OCI-LY7 (cell line): ENCODE results near the gene BIRC2. TPM values are rescaled to one million over a fixed set of nuclear protein-coding genes. Genes with fewer than 3 reads are reported as not detected.

Experiments
- BruUV-seq: library from RNA; stranded (reverse); fragments of 400-500 nt; replicated peaks from 2 replicates; lab custom pipeline; 2021; lab: Mats Ljungman, UMichigan
- CTCF ChIA-PET: fragments of 300-600 bp; sonication (Branson Sonifier 250); formaldehyde crosslinking; loops from one replicate; lab custom pipeline; 2022; ENCODE audit warnings: antibody characterized with exemption; ENCODE audit not compliant: unreplicated experiment; lab: Charles Lee
- POLR2A ChIA-PET: fragments of 300-600 bp; sonication (Branson Sonifier 250); formaldehyde crosslinking; loops from one replicate; lab custom pipeline; 2022; ENCODE audit warnings: antibody characterized with exemption; lab: Charles Lee
- DNase-seq: peaks from one replicate; pipeline ENCODE4 v3.0.0-alpha.2; 2015; ENCODE audit warnings: low spot score
- H2AFZ ChIP-seq: fragments of 200-600 bp; sonication (generic), shearing (Covaris generic); 2 replicates; pipeline ENCODE4 v1.6.1; 2014; ENCODE audit warnings: mild to moderate bottlenecking, antibody characterized with exemption, low read length, moderate library complexity
- H3K27ac ChIP-seq: fragments of 200-600 bp; sonication (generic); 2 replicates; pipeline ENCODE4 v1.5.1; 2014; ENCODE audit warnings: mixed run types, low read depth, mild to moderate bottlenecking, moderate library complexity, low read length, inconsistent platforms; ENCODE audit not compliant: poor library complexity, severe bottlenecking
- H3K36me3 ChIP-seq: fragments of 200-600 bp; sonication (generic); 2 replicates; pipeline ENCODE4 v1.6.1; 2014; ENCODE audit warnings: mild to moderate bottlenecking, antibody characterized with exemption, low read length, moderate library complexity, mixed read lengths; ENCODE audit not compliant: insufficient read depth
- H3K4me1 ChIP-seq: fragments of 200-600 bp; sonication (generic); 2 replicates; pipeline ENCODE4 v1.5.1; 2014; ENCODE audit warnings: mild to moderate bottlenecking, low read length; ENCODE audit not compliant: insufficient read depth, poor library complexity, severe bottlenecking
- H3K4me2 ChIP-seq: fragments of 200-600 bp; sonication (generic); 2 replicates; pipeline ENCODE4 v1.6.1; 2014; ENCODE audit warnings: mild to moderate bottlenecking, low read length
- H3K4me3 ChIP-seq: fragments of 200-600 bp; sonication (generic); 2 replicates; pipeline ENCODE4 v1.5.1; 2014; ENCODE audit warnings: mild to moderate bottlenecking, low read depth, low read length; ENCODE audit not compliant: poor library complexity, severe bottlenecking
- H3K79me2 ChIP-seq: fragments of 200-600 bp; sonication (generic); 2 replicates; pipeline ENCODE4 v1.6.1; 2016; ENCODE audit warnings: low read depth, mild to moderate bottlenecking, low read length, moderate library complexity, mixed read lengths; ENCODE audit not compliant: insufficient read depth
- H3K9me2 ChIP-seq: fragments of 200-600 bp; sonication (generic); 2 replicates; pipeline ENCODE4 v1.6.1; 2016; ENCODE audit warnings: mild to moderate bottlenecking, low read length, mixed read lengths; ENCODE audit not compliant: insufficient read depth
- H3K9me3 ChIP-seq: fragments of 200-600 bp; sonication (generic); 2 replicates; pipeline ENCODE4 v1.6.1; 2014; ENCODE audit warnings: mild to moderate bottlenecking, mixed run types, low read length, mixed read lengths
- H4K20me1 ChIP-seq: fragments of 200-600 bp; sonication (generic); 2 replicates; pipeline ENCODE4 v1.6.1; 2014; ENCODE audit warnings: mild to moderate bottlenecking, antibody characterized with exemption, low read length, moderate library complexity, mixed read lengths; ENCODE audit not compliant: insufficient read depth
- CTCF ChIP-seq: fragments of 200-600 bp; sonication (generic); conservative IDR thresholded peaks from 2 replicates; pipeline ENCODE4 v1.5.1; 2014; ENCODE audit warnings: mild to moderate bottlenecking, antibody characterized with exemption, low read length, moderate library complexity, mixed read lengths
- EZH2phosphoT487 ChIP-seq: fragments of 200-600 bp; sonication (generic); IDR thresholded peaks from 2 replicates; pipeline ENCODE4 v1.6.1; 2018; ENCODE audit warnings: low read depth, borderline replicate concordance, mild to moderate bottlenecking, mixed run types, antibody characterized with exemption, low read length, moderate library complexity, mixed read lengths
- intact Hi-C: fragments of 100-400 bp; cut with micrococcal nuclease; formaldehyde crosslinking; loops from one replicate; pipeline ENCODE4 v1.10.0; 2022; ENCODE audit not compliant: unreplicated experiment
- total RNA-seq, 2 experiments: library from RNA; depleted of rRNA in 1 of 2; stranded (reverse); fragments of >200 nt in 1 of 2; shearing (Covaris generic) in 1 of 2; gene quantifications; 2 replicates each; pipeline ENCODE4 v1.2.3, GENCODE V29; 2014 to 2022

The BIRC2 gene
- total RNA-seq, 2 experiments from 2014 or later, result 36.1 to 38.0 TPM

- H3K27ac ChIP-seq, result no peak overlapping the region
- no peak for DNase-seq
- no peaks in the 10 kb centered on the region for H3K4me1 ChIP-seq
- H3K9me2 ChIP-seq, result no peaks in the 10 kb centered on the region
- no peaks in the 10 kb centered on the region for H4K20me1 ChIP-seq
- ChIA-PET POLR2A (interaction anchor here (0.7 to 1.7 kb wide), 6 partner anchors 12 to 380 kb away, joined by 3 to 5 read pairs (median 4); no protein-coding TSS in a partner anchor), CTCF (interaction anchor here (1.0 kb wide), 1 partner anchor 18 kb away, joined by 3 read pairs; no protein-coding TSS in a partner anchor)
- H3K79me2 ChIP-seq, result no peaks in the 10 kb centered on the region
- TF ChIP-seq EZH2phosphoT487, result no peak
- TF ChIP-seq CTCF, result no peak
- intact Hi-C loops, result no loop called here
- H3K4me3 ChIP-seq, result no peak overlapping the region
- BruUV-seq, result no TSS peak
- H3K4me2 ChIP-seq, result no peak overlapping the region
- no peak overlapping the region for H2AFZ ChIP-seq
- H3K9me3 ChIP-seq, result no peaks in the 10 kb centered on the region
- peaks cover 53% of the 10 kb centered on the region for H3K36me3 ChIP-seq
These were observed 28.8 kb downstream of the BIRC2 start for GRCh38 chr11:102375720-102376399.

- DNase-seq, result no peak
- Histone ChIP-seq H4K20me1 (no peaks in the 10 kb centered on the region), H3K27ac (no peak overlapping the region), H3K9me2 (no peaks in the 10 kb centered on the region), H3K4me3 (no peak overlapping the region), H3K36me3 (peaks cover 53% of the 10 kb centered on the region), H3K4me2 (no peak overlapping the region), H3K79me2 (no peaks in the 10 kb centered on the region), H2AFZ (no peak overlapping the region), H3K9me3 (no peaks in the 10 kb centered on the region), H3K4me1 (no peaks in the 10 kb centered on the region)
- POLR2A ChIA-PET, result no interaction called here
- no TSS peak for BruUV-seq
- TF ChIP-seq CTCF, result no peak
- no peak for TF ChIP-seq EZH2phosphoT487
- CTCF ChIA-PET, result no interaction called here
- intact Hi-C loops, result no loop called here
These were observed 30.9 kb downstream of the BIRC2 start for GRCh38 chr11:102377891-102378290.

GRCh38 chr11:102378818-102379217 lies 31.8 kb downstream of the BIRC2 start:
- CTCF ChIA-PET, result no interaction called here
- no peak overlapping the region for H2AFZ ChIP-seq
- no peak for TF ChIP-seq CTCF
- TF ChIP-seq EZH2phosphoT487, result no peak

More at GRCh38 chr11:102378818-102379217, 31.8 kb downstream of the BIRC2 start:
- Histone ChIP-seq H4K20me1 (no peaks in the 10 kb centered on the region), H3K79me2 (no peaks in the 10 kb centered on the region), H3K4me1 (no peaks in the 10 kb centered on the region), H3K4me2 (no peak overlapping the region), H3K9me2 (no peaks in the 10 kb centered on the region), H3K4me3 (no peak overlapping the region), H3K36me3 (peaks cover 53% of the 10 kb centered on the region), H3K27ac (no peak overlapping the region), H3K9me3 (no peaks in the 10 kb centered on the region)
- POLR2A ChIA-PET, result interaction anchor here (0.9 to 1.3 kb wide), 3 partner anchors 12 to 102 kb away, joined by 3 to 4 read pairs (median 4); no protein-coding TSS in a partner anchor
- no TSS peak for BruUV-seq
- no peak for DNase-seq
- intact Hi-C loops, result no loop called here
